ENCODE results near the gene COLEC11. TPM values are rescaled to one million over a fixed set of nuclear protein-coding genes. Genes with fewer than 3 reads are reported as not detected.

The COLEC11 gene
- polyA plus RNA-seq, 1 donor (not counting 4 experiments of a cell fraction or from before 2014, with no cell fraction given), result not detected

DNA sequence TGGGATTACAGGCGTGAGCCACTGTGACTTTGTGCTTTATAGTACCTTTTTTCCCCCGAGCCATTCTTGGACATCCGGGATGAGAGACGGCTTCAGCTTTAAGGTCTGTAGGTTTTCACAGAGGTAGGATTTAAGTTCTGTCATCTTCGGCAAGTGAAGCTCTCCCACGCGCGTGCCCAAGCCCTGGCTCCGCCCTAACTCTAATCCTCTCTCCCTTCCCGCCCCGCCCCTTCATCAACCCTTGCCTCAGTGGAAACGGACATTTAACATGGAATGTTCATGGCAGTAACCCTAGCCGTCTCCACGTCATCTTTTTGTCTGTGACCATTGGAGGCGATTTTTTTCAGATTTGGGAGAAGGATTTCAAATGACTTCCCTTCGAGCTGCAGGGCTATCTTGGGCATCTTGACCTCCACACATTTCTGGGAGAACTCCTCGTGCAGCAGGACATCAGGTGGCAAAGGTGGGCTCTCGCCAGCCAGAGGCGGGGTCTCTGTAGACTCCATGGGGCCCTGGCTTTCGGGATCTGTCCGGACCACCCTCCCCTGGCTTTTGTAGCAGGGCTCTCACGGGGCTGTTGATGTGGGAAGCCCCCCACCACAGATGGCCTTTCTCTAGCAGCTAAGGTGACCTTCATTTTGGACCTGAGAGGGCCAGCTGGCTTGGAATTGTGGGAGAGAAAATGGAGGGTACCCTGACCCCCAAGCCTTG lies 6.8 kb downstream of the COLEC11 start:
- dilution Hi-C loops (cut with MboI; ENCODE audit: extremely low pct_ligation_motif_present, low sequenced_read_pairs), result no loop called here
- no peak for TF ChIP-seq EZH2 (IDR thresholded peaks at IDR 0.05; ENCODE audit: low read length)
- TF ChIP-seq, protein P1, sequence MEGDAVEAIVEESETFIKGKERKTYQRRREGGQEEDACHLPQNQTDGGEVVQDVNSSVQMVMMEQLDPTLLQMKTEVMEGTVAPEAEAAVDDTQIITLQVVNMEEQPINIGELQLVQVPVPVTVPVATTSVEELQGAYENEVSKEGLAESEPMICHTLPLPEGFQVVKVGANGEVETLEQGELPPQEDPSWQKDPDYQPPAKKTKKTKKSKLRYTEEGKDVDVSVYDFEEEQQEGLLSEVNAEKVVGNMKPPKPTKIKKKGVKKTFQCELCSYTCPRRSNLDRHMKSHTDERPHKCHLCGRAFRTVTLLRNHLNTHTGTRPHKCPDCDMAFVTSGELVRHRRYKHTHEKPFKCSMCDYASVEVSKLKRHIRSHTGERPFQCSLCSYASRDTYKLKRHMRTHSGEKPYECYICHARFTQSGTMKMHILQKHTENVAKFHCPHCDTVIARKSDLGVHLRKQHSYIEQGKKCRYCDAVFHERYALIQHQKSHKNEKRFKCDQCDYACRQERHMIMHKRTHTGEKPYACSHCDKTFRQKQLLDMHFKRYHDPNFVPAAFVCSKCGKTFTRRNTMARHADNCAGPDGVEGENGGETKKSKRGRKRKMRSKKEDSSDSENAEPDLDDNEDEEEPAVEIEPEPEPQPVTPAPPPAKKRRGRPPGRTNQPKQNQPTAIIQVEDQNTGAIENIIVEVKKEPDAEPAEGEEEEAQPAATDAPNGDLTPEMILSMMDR (optimal IDR thresholded peaks at IDR 0.05 in 1 of 3, IDR thresholded peaks at IDR 0.05 in 1 of 3, conservative IDR thresholded peaks at IDR 0.05 in 1 of 3; ENCODE audit: extremely low read depth in 1 of 3, insufficient read depth in 2 of 3, low read length in 3 of 3), result no peak
- H3K27ac ChIP-seq (ENCODE audit: control insufficient read depth, insufficient read depth, low read length), result no peak overlapping the region

DNA sequence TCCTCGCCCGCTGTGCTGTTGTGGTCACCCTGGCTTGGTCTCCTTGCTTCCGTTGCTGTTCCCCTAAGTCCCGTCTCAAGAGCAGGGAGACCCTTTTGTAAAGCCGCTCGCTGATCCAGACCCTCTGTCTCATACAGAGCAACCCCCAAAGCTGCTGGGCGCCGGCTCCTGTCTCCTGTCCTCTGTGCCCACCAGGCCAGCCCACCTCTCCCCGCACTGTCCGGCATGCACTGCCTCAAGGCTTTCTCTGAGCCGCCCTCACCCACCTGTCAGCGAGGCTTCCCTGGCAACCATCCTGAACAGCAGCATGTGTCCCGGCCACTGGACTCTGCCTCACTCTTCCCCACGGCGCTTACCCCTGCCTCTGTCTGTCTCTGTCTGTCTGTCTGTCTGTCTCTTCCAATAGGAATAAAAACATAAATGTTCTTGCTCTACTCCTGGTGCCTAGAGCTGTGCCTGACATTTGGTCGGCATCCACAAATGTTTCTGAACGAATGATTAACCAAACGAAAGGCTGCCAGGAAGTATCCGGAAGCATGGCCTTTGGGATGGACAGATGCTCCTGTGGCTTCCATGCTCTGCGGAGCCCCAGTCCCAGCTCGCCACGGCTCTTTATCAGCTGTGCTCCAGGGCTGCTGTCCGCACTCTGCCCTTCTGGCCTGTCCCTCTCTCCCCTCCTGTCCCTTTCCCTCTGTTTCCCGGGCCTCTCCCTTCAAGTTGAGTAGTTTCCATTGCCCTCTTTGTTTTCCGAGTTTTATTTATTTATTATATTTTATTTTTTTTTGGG lies 7.8 kb downstream of the COLEC11 start:
- Histone ChIP-seq H3K79me2 (ENCODE audit: control insufficient read depth, insufficient read depth, low read length) (no peaks in the 10 kb centered on the region), H3K9me3 (ENCODE audit: control insufficient read depth, low read depth, low read length) (no peaks in the 10 kb centered on the region), H3K9me1 (ENCODE audit: control insufficient read depth, extremely low read depth, insufficient read depth, low read length) (no peaks in the 10 kb centered on the region), H3K9ac (ENCODE audit: control insufficient read depth, extremely low read depth, insufficient read depth, low read length) (no peak overlapping the region), H3K36me3 (ENCODE audit: control insufficient read depth in 2 of 2, extremely low read depth in 1 of 2, insufficient read depth in 2 of 2, low read length in 2 of 2) (no peaks in the 10 kb centered on the region), H3K4me3 (ENCODE audit: control insufficient read depth in 2 of 3, extremely low read depth in 1 of 3, insufficient read depth in 2 of 3, low read depth in 1 of 3, low read length in 3 of 3) (no peak overlapping the region), H2AFZ (ENCODE audit: control insufficient read depth, low read length) (no peak overlapping the region), H3K4me2 (ENCODE audit: control insufficient read depth, extremely low read depth, insufficient read depth, low read depth, low read length) (no peak overlapping the region), H4K20me1 (ENCODE audit: control insufficient read depth, extremely low read depth, insufficient read depth, low read length) (no peaks in the 10 kb centered on the region), H3K27me3 (ENCODE audit: control insufficient read depth, extremely low read depth, insufficient read depth, low read length) (no peaks in the 10 kb centered on the region), H3K27ac (ENCODE audit: control insufficient read depth, insufficient read depth, low read length) (no peak overlapping the region), H3K4me1 (ENCODE audit: control insufficient read depth, extremely low read depth, insufficient read depth, low read length) (no peaks in the 10 kb centered on the region)
- dilution Hi-C loops (cut with MboI; ENCODE audit: extremely low pct_ligation_motif_present, low sequenced_read_pairs), result no loop called here
- DNase-seq (ENCODE audit: low read depth, low spot score), result no peak
- TF ChIP-seq, protein P1 (optimal IDR thresholded peaks at IDR 0.05 in 1 of 3, IDR thresholded peaks at IDR 0.05 in 1 of 3, conservative IDR thresholded peaks at IDR 0.05 in 1 of 3; ENCODE audit: extremely low read depth in 1 of 3, insufficient read depth in 2 of 3, low read length in 3 of 3), result no peak
- no peak for TF ChIP-seq EZH2 (IDR thresholded peaks at IDR 0.05; ENCODE audit: low read length)
- no peak for FAIRE-seq

More for the DNA sequence above, 6.8 kb downstream of the COLEC11 start:
- Histone ChIP-seq H3K4me3 (ENCODE audit: control insufficient read depth in 2 of 3, extremely low read depth in 1 of 3, insufficient read depth in 2 of 3, low read depth in 1 of 3, low read length in 3 of 3) (no peak overlapping the region), H3K9me1 (ENCODE audit: control insufficient read depth, extremely low read depth, insufficient read depth, low read length) (no peaks in the 10 kb centered on the region), H3K36me3 (ENCODE audit: control insufficient read depth in 2 of 2, extremely low read depth in 1 of 2, insufficient read depth in 2 of 2, low read length in 2 of 2) (no peaks in the 10 kb centered on the region), H3K4me2 (ENCODE audit: control insufficient read depth, extremely low read depth, insufficient read depth, low read depth, low read length) (no peak overlapping the region), H3K27me3 (ENCODE audit: control insufficient read depth, extremely low read depth, insufficient read depth, low read length) (no peaks in the 10 kb centered on the region), H4K20me1 (ENCODE audit: control insufficient read depth, extremely low read depth, insufficient read depth, low read length) (no peaks in the 10 kb centered on the region), H3K79me2 (ENCODE audit: control insufficient read depth, insufficient read depth, low read length) (no peaks in the 10 kb centered on the region), H2AFZ (ENCODE audit: control insufficient read depth, low read length) (no peak overlapping the region), H3K9ac (ENCODE audit: control insufficient read depth, extremely low read depth, insufficient read depth, low read length) (no peak overlapping the region), H3K9me3 (ENCODE audit: control insufficient read depth, low read depth, low read length) (no peaks in the 10 kb centered on the region), H3K4me1 (ENCODE audit: control insufficient read depth, extremely low read depth, insufficient read depth, low read length) (no peaks in the 10 kb centered on the region)
- DNase-seq (ENCODE audit: low read depth, low spot score) (no peak), FAIRE-seq (no peak)

Data from keratinocyte (primary cell).